HG02798 (cell line): ENCODE results near the gene ZMIZ1.
A peak's percentile ranks its signal among the peaks of the same experiment; 100 is the strongest.

Experiments
- ATAC-seq: cut with Tn5 transposase; IDR thresholded peaks from one replicate; pipeline ENCODE4 v1.9.1; 2021; ENCODE audit warnings: mild to moderate bottlenecking; ENCODE audit not compliant: unreplicated experiment, poor library complexity

ZMIZ1 gene

DNA sequence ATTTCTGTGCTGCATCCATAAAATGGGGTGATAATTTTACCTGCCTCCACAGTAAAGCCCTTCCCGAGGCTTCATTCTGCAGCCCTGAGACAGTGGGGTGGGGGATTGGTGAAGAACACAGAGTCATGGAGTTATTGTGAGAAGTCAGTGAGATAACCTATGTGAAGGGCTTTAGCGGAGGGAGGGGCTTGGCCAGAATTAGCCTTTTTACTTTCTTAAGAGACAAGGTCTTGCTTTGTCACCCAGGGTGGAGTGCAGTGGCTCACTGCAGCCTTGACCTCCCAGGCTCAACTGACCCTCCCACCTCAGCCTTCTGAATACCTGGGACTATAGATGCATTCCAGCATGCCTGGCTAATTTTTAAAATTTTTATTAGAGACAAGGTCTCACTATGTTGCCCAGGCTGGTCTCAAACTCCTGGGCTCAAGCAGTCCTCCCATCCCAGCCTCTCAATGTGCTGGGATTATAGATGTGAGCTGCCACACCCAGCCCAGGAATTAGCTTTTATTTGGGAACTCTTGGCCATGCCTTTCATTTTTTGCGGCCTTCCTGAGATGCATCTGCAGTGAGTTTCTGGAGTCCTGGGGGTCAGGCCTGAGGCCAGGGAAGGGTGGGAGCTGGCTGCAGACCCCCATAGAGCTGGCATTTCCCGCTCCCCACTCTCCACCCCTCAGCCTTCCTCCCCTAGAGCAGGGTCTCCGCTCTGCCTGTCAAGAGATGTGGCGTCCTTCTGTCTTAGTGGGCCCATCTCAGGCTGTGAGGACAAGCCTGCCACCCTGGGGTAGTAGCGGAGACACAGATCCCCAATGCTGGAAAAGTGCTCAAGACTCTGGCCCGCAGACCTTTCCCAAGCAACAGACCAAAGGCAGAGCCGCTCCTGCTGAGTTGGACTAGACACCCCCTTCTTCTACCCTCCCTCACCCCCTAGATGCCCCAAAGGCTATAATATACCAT is 77.0 kb downstream of the ZMIZ1 start:
- no peak for ATAC-seq

DNA sequence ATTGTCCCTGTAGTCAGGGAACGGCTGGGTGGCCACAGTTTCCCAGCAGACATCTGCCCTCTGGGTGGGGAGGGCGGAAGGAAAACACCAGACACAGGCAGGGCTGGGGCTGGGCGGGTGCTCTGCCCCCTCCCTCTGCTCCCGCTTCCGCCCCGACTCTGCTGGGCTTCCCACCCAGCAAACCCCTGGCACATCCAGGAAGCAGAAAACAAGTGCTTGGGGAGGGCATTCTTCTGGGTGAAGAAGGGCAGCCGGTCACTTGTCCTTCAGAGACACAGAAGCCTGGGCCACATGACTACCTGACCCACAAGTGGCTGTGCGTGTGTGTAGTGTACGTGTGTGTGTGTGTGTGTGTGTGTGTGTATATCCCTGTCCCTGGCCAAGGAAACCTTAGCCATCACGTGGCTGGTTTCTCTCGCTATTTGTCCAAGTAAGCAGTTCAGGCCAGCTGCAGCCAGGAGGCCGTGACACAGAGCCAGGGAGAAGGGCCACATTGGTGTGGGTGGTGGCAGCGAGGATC is 77.9 kb downstream of the ZMIZ1 start:
- ATAC-seq, result no peak

DNA sequence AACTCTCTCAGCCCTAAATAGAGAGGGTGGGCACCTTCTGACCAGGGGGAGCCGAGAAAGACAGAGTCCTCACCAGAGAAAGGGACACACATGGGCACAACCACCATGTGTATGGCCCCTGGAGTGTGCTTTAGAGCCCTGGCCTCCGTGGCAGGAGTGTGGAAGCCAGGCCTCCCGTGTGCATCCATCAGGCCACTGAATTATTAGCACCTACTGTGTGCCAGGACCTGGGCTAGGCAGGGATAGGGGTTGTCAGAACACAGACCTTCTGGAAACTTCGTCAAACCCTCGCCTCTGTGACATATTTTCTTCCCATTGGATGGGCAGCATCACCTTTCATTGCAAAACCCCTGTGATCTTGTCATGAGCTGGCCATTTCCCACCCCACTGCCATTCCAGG is 78.5 kb downstream of the ZMIZ1 start:
- ATAC-seq, result no peak

DNA sequence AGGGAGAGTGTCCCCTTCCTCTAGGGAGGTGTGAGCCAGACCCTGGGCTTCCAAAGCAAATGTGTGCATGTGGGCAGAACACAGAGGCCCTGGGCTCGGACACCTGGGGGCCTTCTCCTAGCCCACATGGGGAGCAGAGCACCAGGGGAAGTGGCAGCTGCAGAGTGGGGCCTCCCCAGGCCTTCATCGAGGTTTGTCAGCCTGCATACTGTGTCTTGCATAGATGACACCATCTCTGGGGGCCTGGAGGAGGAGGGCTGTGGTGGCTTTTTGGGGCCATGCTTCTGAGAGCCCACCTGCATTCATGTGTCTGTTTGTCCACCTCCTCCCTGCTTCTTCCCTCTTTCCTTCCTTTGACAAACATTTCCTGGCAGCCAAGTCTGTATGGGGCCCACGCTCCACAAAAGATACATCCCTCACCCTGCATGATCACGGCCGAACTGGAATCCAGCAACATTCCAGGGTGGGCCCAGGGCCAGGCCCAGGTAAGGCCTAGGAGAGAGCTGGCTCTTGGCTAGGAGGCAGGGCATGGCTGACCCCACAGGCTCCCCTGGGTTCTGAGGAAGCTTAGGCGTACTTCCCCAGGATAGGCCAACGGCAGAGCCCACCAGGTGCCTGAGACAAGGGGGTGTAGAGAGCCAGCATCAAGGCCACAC is 79.2 kb downstream of the ZMIZ1 start:
- ATAC-seq, result no peak

DNA sequence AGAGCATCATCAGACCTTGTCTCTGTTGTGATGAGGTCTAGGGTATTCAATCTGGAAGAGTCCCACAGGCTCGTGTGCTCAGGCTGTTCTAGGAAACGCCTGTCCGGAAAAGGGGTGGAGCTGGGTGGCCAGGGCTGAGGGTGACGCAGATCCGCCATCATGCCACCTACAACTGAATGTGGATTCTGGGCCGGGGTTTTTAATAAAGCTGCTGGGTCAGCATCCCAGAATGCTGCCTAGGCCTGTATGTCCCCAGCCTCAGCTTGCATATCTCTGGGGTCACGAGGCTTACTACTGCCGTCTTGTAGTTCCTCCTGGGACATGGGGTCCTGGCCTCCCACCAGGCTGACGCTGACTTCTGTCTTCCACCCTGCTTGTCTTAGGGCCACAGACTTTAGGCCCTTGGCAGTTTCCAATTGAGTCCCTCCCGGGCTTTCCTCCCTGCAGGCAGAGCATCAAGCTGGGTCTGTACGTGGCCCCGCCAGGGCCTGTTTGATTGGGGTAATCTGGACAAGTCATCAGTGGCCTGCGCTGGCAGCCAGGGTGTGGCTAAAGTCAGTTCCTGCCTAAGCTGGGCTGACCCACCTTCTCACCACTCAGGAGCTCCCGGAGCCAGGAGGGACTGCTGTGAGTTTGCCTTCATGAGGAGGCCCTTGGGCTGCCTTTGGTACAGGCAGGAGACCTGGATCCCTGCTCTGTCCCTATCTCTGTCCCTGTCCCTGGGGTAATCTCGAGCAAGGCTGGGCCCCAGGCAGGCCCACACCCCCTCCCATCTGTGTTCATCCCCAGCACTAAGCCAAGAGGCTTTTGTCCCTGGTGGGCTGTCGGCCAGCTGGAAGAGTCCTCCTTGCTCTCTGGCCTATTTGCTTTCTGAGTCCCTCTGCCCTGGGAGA is 79.9 kb downstream of the ZMIZ1 start:
- no peak for ATAC-seq

GRCh38 chr10:79149345-79149661 is 80.5 kb downstream of the ZMIZ1 start:
- ATAC-seq, result no peak

DNA sequence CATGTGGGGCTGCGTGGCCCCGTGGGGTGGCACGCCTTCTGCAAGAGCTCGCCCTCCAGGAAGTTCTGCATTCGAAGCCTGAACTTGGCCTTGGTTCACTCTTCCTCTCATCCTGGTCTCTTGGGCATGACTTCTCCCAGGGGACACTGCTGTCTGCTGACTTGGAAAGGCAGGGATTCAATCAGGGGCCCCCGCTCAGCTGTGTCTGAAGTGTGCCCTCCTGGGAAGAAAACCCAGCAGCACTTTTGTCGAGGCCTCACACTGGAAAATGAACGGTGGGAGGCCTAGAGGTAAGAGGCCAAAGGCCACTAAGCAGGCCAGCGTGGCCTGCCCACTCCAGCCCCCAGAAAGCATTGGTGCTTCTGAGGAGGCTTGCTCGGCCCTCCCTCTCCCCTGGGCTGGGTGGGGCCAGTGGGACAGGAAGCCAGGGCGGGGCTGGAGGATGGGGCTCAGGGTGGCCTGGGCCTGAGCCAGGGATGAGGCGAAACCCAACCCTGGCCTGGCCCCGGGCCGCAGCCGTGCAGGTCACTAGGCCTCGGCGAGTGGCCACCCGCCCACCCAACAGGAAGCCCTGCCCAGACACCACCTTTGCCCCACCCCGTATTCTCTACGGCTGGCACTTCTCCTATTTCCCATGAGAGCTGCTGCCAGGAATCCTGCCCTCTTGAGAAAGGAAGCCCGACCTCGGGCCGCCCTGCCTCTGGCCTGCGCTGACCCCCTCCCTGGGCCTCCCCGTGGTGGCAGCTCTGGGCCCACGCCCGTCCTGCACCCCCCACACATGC is 81.1 kb downstream of the ZMIZ1 start:
- ATAC-seq, result peak; percentile 73

- no peak for ATAC-seq
Observed at GRCh38 chr10:79150444-79150754, 81.6 kb downstream of the ZMIZ1 start.

DNA sequence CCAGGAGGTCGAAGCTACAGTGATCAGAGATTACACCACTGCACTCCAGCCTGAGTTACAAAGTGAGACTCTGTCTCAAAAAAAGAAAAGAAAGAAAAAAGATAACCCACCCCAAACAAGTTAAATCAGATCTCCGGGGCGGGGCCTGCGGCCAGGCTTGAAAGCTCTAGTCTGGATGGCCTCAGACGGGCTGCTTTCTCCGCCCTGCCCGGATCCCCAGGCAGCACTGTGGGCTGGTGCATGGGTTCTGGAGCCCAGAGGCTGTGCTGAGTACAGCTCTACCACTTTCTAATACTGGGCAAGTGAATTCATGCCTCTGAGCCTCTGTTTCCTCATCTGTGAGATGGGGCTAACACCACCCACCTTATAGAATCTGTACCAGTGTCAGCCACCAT is 83.7 kb downstream of the ZMIZ1 start:
- no peak for ATAC-seq

DNA sequence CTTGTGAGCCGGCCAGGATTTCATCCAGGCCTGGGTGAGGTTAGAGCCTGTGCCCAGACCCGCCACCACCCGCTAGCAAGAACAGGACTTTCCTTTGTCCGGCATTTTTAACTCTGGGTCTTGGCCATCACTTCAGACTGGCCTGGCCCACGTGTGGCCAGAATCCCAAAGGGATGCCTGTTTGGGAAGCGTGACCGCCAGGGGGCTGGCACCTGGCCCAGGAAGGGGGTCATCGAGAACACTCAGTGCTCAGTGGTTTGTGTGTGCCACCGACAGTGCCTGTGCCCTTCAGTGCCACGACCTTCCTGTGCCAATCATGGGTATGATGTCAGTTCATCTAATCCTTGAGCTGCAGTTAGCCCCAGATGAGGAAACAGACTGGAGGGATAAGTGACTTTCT is 85.0 kb downstream of the ZMIZ1 start:
- no peak for ATAC-seq

DNA sequence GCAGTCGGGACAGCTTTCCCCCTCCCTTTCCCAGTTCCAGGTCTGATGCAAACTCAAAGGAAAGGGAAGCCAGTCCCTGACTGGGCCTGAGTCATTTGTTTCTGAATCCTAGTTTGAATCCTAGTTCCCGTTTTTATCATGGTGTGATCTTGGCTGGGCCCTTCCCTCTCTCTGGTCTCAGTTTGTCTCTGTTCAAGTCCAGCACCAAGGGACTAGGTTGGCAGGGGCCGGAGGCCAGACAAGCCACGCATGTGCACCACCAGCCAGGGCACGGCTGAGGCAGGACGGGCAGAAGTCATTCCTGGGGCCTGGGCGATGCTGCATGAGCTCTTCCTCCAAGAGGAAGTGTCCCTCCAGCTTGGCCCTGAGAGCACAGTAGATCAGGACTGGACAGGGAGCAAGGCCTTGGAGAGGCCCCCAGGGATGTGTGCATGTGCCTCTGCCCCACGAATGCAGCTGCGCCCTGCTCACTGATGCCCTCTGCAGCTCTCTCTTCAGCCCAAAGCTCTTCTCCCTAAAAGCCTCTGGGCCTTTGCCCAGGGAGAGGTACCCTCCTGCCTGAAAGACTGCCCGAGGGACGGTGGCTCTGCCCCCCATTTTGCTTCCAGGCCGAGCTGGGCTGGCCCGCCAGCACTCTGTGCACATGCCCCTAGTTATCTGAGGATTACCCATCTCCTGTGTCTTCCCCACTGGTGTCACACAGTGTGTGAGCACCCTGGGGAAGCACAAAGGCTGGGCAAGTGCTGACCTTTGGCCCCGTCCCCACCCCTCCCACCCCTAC is 86.7 kb downstream of the ZMIZ1 start:
- no peak for ATAC-seq

- no peak for ATAC-seq
Observed at GRCh38 chr10:79156334-79157274, 87.8 kb downstream of the ZMIZ1 start.

- ATAC-seq, result no peak
Observed at GRCh38 chr10:79158004-79158340, 89.2 kb downstream of the ZMIZ1 start.

DNA sequence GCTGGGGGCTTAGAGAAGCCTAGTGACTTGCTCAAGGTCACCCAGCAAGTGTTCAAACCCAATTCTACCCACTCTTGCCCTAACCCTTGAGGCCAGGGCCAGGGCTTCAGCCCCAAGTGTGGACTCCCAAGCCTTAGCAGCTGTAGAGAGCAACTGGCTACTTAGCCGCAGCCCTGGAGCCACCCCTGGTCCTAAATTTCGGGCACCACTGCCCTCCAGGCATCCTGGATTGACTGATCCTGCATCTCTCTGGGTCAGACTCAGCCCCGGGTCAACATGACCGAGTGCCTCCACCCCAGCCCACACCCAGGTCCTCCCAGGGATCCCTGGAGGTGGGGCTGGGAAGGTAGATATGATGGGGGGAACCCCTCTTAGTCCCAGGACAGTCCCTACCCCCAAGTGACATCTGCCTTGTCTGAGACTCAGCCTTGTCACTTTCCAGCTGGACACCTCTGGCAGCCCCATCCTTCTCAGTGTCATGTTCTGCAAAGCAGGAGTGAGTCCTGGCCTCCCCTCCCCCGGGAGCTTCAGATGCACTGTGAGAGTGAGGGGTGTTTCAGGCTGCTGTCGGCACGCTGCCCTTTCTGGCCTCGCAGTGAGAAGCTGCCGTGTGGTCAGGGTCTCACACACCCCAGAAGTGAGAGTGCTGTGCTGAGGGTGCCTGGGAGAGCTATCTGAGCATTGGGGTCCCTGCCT is 89.8 kb downstream of the ZMIZ1 start:
- no peak for ATAC-seq

DNA sequence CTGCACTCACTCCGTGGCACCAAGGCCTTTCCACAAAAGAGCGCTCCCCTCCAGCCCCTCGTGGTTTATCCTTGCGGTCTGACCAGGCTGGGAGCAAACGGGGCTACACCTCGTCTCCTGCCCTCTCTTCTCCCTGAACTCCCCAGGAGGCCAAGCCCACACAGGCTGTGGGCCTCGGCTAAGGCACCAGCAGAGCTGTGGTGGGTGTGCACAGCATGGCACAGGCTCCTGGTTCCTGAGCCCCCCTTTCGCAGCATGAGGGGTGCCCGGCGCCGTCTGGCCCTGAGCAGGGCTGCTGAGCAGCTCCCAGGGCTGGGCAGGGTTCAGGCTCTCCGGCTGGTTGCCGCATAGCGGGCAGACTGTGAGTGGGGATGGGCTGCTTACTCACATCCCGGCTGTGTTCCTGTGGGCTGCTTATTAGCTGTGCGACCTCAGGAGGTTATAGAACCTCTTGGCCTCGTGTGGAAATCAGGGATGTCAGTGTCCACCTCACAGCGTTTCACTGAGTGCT is 90.4 kb downstream of the ZMIZ1 start:
- no peak for ATAC-seq

DNA sequence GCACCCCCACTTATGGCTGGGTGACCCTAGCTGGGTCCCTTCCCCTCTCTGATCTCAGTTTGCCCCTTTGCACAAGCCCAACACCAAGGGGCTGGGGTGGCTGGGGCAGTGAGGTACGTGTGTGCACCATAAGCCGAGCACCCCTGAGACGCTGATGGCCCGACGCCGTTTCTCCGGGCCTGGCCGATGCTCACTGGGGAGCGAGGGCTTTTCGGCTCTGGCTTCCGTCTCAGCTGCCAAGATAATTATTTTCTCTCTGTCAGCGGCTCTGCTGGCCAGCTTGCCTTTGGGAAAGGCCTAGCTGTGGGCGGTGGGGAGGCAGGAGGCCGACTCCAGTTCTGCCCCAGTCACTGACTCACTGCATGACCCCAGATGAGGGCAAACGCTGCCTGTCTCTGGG is 91.0 kb downstream of the ZMIZ1 start:
- no peak for ATAC-seq

GRCh38 chr10:79160191-79160590 is 91.4 kb downstream of the ZMIZ1 start:
- ATAC-seq, result no peak

DNA sequence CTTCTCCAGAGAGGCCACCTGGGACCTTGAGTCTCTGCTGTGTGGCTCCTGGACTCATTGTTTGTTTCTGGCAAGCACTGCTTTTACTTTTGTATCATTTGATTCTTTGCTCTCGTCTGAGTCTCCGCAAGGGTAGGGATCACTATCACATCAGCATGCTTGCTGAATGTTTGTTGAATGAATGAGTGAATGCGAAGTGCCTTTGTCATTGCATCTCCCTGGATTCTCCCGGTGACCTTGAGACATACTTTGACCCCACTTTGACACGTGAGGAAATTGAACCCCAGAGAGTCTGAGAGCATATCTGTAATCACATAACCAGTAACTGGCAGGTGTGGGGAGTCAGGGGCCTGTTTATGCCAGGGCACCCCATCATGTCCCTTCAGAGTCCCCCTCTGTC is 92.8 kb downstream of the ZMIZ1 start:
- no peak for ATAC-seq
